HepG2 (cell line): ENCODE measurements around the gene HTR6. TPM values are rescaled to one million over a fixed set of nuclear protein-coding genes. Genes with fewer than 3 reads are reported as not detected.

Experiments
- ARID5B ChIP-seq: IDR thresholded peaks from 2 replicates; pipeline ENCODE4 v1.4.0; 2020; ENCODE audit warnings: mild to moderate bottlenecking, missing genetic modification reagents
- CENPT ChIP-seq: sonication (generic); formaldehyde crosslinking; IDR thresholded peaks from 2 replicates; pipeline ENCODE4 v1.8.0; 2022; ENCODE audit warnings: low read depth, mild to moderate bottlenecking, moderate library complexity, missing genetic modification reagents
- CREB3 ChIP-seq: sonication (generic); formaldehyde crosslinking; IDR thresholded peaks from 2 replicates; pipeline ENCODE4 v1.5.0; 2020; ENCODE audit warnings: missing genetic modification reagents
- HHEX ChIP-seq: IDR thresholded peaks from 2 replicates; pipeline ENCODE4 v1.6.1; 2016; ENCODE audit warnings: control low read depth
- LCORL ChIP-seq, 2 experiments: fragments of 450-650 bp in 1 of 2; sonication (generic) in 1 of 2; formaldehyde crosslinking in 1 of 2; IDR thresholded peaks; 2 replicates each; pipeline versions ENCODE4 v1.5.0 to v1.6.1; 2017 to 2020; ENCODE audit warnings: antibody characterized with exemption in 1 of 2, missing genetic modification reagents in 1 of 2
- MEIS2 ChIP-seq: sonication (generic); formaldehyde crosslinking; IDR thresholded peaks from 2 replicates; pipeline ENCODE4 v1.9.0; 2021; ENCODE audit warnings: mild to moderate bottlenecking, missing genetic modification reagents
- PATZ1 ChIP-seq: sonication (generic); formaldehyde crosslinking; IDR thresholded peaks from 2 replicates; pipeline ENCODE4 v1.4.0; 2020; ENCODE audit warnings: missing genetic modification reagents
- STAT6 ChIP-seq: sonication (generic); formaldehyde crosslinking; IDR thresholded peaks from 2 replicates; pipeline ENCODE4 v1.4.0; 2020; ENCODE audit warnings: missing genetic modification reagents, mild to moderate bottlenecking, borderline replicate concordance
- ZNF646 ChIP-seq: sonication (generic); formaldehyde crosslinking; IDR thresholded peaks from 2 replicates; pipeline ENCODE4 v1.9.0; 2021; ENCODE audit warnings: mild to moderate bottlenecking, missing genetic modification reagents
- polyA plus RNA-seq, 8 experiments: library from polyadenylated mRNA; depleted of rRNA in 3 of 8; stranded (reverse) in 7 of 8; unstranded in 1 of 8; fragments of >200 nt; fragmentation: Illumina TruSeq in 4 of 8; extraction: Trizol in 4 of 8; gene quantifications; 2 replicates each; pipeline versions ENCODE4 v1.2.1 to v1.2.3, GENCODE V29; 2011 to 2016; ENCODE audit warnings: low read depth in 4 of 8, missing spikeins in 1 of 8, mixed read lengths in 1 of 8; ENCODE audit not compliant: insufficient read depth in 1 of 8
- total RNA-seq, 5 experiments: library from RNA; depleted of rRNA; stranded (reverse); fragments of >200 nt; fragmentation: Illumina TruSeq; extraction: Trizol; gene quantifications; 2 replicates each; pipeline ENCODE4 v1.2.3, GENCODE V29; 2016; ENCODE audit warnings: low read depth in 1 of 5

HTR6 gene
- total and polyA plus RNA-seq, 2 of the 13 experiments (the other 11 are each of a cell fraction or from before 2014, with no cell fraction given), result 0.04 TPM; not detected in 1

- TF ChIP-seq PATZ1 (CRISPR knock-in tag) (peak; percentile 76), CENPT (CRISPR knock-in tag) (no peak), CREB3 (no peak), ARID5B (CRISPR knock-in tag) (peak; percentile 96), MEIS2 (CRISPR knock-in tag) (peak; percentile 99), HHEX (CRISPR knock-in tag) (peak; percentile 93), ZNF646 (CRISPR knock-in tag) (no peak), STAT6 (no peak), LCORL (IDR thresholded peaks at IDR 0.05) (peak; percentile 57; the same call in 1 of the 2 replicates), LCORL (CRISPR knock-in tag; IDR thresholded peaks at IDR 0.05) (peak; percentile 34; the same call in 1 of the 2 replicates)
Observed at GRCh38 chr1:19619697-19620384, 44.8 kb upstream of the HTR6 start (continued).
